Omental fat pad (tissue), 4 donors: ENCODE data around the gene EPHA4. TPM values are rescaled to one million over a fixed set of nuclear protein-coding genes. Genes with fewer than 3 reads are reported as not detected.

Experiments
- ATAC-seq: fragments of 150-250 bp; one replicate; pipeline ENCODE4 v1.9.1; 2016; ENCODE audit warnings: mild to moderate bottlenecking, moderate library complexity; ENCODE audit not compliant: low FRiP score
- DNase-seq: peaks from one replicate; pipeline ENCODE4 v3.0.0-alpha.2; 2019; ENCODE audit warnings: low spot score
- CTCF ChIP-seq, 3 donors: fragments of 450-650 bp; IDR thresholded peaks; one replicate each; pipeline ENCODE4 v1.5.1; 2016 to 2017; ENCODE audit warnings: antibody characterized with exemption in 3 of 3, mild to moderate bottlenecking in 3 of 3, moderate library complexity in 2 of 3
- total RNA-seq, 4 donors: library from RNA; depleted of rRNA; stranded (reverse); fragments of >200 nt; gene quantifications; one replicate each; pipeline ENCODE4 v1.1.0, GENCODE V29; 2016

The EPHA4 gene
- total RNA-seq, 4 donors from 2014 or later, result 18.5 to 43.0 (median 23.6) TPM

DNA sequence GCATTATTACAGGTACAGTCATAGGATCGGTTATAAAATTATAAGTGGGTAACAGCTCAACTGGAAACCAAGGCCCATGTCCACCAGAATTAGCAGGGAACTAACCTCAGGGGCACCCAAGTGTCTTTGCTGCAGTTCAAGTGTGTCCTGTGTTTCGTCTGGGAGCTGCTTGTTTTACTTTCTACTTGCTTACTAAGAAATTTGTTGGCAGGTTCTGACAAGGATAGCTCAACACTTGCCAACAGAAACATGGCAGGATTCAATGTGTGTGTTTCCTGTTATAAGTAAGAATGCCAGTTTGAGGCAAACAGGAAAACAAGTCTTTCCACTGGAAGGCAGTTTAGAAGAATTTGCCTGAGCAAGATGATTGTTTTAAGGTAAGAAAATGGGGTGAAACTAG, 104.5 kb downstream of the EPHA4 start:
- TF ChIP-seq CTCF (IDR thresholded peaks at IDR 0.05), result no peak
- ATAC-seq, result no peak
- DNase-seq, result no peak

GRCh38 chr2:221466744-221467143, 105.4 kb downstream of the EPHA4 start:
- ATAC-seq, result no peak
- no peak for TF ChIP-seq CTCF (IDR thresholded peaks at IDR 0.05)
- no peak for DNase-seq

- TF ChIP-seq CTCF (IDR thresholded peaks at IDR 0.05), result no peak
- ATAC-seq, result no peak
These were observed 106.3 kb downstream of the EPHA4 start for GRCh38 chr2:221465776-221466175.

DNA sequence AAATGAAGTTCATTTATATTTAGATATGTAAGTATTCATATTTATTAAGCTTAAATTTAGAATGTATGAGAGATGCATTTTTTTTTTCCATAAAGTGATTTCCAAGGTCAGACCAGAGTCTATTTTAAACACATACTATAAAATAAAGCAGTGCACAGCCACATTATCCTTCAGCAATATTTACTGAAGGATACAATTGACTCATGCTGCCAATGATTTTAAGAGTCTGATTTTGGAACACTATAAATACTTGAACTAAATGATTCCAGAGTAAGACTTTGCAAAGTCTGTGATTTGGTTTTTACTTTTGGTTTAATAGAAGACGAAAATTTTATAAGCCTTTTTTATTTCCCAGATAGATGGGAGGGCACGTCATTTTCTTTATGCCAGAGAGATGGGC, 107.1 kb downstream of the EPHA4 start:
- TF ChIP-seq CTCF (IDR thresholded peaks at IDR 0.05), result no peak
- DNase-seq, result no peak
- no peak for ATAC-seq

More at GRCh38 chr2:221465776-221466175, 106.3 kb downstream of the EPHA4 start:
- no peak for DNase-seq

GRCh38 chr2:221463241-221463896, 108.7 kb downstream of the EPHA4 start:
- no peak for TF ChIP-seq CTCF (IDR thresholded peaks at IDR 0.05)
- no peak for DNase-seq
- ATAC-seq, result no peak

- TF ChIP-seq CTCF (IDR thresholded peaks at IDR 0.05), result no peak
- ATAC-seq (no peak), DNase-seq (no peak)
These were observed 110.2 kb downstream of the EPHA4 start for GRCh38 chr2:221461901-221462300.

GRCh38 chr2:221460136-221460535, 112.0 kb downstream of the EPHA4 start:
- TF ChIP-seq CTCF (IDR thresholded peaks at IDR 0.05), result no peak
- ATAC-seq (no peak), DNase-seq (no peak)
